NCI-H460 (cell line): ENCODE results near the gene CD48. TPM values are rescaled to one million over a fixed set of nuclear protein-coding genes. Genes with fewer than 3 reads are reported as not detected.
"Not testable (repeated sequence)": the region's sequence is repeated elsewhere in the genome, so short reads cannot be mapped to it uniquely, and the experiment has no call there.

Experiments
- DNase-seq: peaks from one replicate; pipeline ENCODE4 v3.0.0-alpha.2; 2016; ENCODE audit warnings: low read depth; ENCODE audit errors: extremely low read depth
- total RNA-seq: library from RNA; depleted of rRNA; stranded (reverse); fragments of >200 nt; shearing (Covaris generic); gene quantifications from 2 replicates; pipeline ENCODE4 v1.2.3, GENCODE V29; 2014

Gene CD48
- total RNA-seq, 1 experiment from 2014 or later = not detected

- no peak for DNase-seq
These were observed 53.3 kb downstream of the CD48 start for GRCh38 chr1:160658162-160658813.

DNA sequence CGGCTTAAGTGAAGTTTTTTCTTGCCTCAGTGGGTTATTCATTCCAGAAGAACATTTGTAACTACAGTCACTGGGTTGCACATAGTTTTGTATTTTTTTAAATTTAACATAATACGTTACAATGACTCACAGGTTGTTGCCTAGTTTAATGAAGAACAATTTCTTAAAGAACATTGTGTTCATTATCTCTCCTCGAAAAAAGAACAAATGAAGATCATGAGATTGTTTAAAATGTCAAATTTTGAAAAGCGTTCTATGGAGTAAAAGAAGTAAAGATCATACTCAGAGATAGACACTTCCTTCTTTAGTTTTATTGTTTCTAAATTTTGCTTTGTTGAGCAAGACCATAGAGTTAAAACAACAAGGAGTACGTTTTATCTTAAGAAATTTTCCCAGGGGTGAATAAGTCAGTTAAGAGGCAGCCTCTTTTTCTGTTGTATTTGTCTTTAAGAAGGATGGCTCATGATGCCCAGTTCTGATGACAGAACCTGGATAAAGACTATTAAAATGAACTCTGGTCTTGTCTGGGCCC is 54.3 kb downstream of the CD48 start:
- no peak for DNase-seq

GRCh38 chr1:160656737-160657136 is 54.9 kb downstream of the CD48 start:
- DNase-seq = no peak

GRCh38 chr1:160653620-160654016 is 58.0 kb downstream of the CD48 start:
- DNase-seq = no peak

DNA sequence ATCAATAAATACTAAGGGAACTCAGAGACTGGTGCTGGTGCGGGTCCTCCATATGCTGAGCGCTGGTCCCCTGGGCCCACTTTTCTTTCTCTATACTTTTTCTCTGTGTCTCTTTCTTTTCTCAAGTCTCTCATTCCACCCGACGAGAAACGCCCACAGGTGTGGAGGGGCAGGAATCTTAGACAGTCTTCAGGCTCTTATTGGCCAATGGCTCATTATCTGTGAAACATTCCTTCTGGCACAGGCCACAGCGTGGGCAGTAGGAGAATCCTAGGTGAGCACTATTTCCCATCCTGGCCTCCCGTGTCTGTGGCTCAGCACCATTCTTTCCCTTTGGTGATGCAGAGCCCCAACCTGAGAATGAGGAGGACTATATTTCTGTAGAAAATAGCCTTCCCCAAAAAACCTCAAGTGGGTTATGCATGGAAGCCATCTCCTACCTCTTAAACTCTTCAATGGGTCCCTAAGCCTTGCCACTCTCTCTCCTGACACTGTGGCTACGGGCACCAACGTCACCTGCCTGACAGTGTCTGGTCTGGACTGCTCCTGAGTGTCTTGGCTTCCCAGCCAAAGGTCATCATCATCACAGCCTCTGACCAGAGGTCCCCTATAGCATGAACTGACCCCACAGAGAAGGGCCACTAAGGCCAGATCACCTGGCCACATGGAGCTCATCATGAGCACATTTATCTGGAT is 58.5 kb downstream of the CD48 start:
- no peak for DNase-seq

DNA sequence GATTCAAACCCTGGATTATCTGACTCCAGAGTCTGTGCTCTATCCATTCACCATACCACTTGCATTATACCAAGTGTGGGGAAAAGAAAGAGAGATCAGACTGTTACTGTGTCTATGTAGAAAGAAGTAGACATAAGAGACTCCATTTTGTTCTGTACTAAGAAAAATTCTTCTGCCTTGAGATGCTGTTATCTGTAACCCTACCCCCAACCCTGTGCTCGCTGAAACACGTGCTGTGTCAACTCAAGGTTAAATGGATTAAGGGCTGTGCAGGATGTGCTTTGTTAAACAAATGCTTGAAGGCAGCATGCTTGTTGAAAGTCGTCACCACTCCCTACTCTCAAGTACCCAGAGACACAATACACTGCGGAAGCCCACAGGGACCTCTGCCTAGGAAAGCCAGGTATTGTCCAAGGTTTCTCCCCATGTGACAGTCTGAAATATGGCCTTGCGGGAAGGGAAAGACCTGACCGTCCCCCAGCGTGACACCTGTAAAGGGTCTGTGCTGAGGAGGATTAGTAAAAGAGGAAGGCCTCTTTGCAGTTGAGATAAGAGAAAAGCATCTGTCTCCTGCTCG is 59.5 kb downstream of the CD48 start:
- DNase-seq = not testable (repeated sequence)

GRCh38 chr1:160651433-160652064 is 60.1 kb downstream of the CD48 start:
- DNase-seq = no peak

DNA sequence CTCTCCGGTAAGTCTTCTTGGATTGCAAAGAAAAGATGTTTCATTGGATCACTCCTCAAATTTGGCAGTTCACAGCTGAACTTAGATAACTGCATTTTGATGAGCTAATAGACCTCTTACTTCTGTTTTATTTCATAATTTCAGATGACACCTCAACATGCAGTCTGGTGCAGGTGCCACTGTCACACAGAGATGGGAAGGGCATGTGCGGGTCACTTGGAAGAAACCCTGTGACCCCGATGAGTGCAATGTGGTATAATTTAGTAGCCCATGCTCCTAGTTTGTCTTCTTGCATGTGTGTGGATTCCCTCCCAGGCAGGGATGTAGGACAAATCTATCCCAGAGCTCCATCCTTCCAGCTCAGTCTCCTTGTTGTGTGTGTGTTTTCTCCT is 64.3 kb downstream of the CD48 start:
- no peak for DNase-seq

DNA sequence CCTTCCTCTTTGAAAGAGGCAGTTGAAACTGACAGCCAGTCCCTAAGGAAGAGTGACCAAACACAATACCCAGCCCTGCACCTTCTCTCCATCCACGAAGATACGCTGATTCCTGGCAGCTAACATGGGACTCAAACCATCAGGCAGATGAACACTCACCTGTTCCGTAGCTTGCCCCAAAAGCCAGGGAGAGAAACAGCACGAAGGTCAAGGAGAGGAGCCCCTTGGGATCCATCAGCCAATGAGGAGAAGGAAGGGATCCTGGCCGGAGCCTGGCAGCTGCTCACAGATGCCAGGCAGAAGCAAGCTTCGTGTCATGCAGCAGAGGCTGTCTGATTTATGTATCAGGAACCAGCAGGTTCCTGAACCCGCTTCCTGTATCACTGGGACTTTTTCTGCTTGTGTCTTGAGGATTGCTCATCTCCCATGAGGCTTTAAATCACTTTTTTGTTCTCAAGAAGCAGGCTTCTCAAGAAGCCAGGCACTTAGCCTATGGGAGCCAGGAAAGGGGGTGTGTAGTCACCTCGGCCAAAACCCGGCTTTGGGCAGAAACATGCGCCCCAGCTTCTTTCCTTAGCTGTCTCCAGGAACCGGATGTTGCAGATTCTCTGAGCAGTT is 64.8 kb downstream of the CD48 start, which contains the start of gene SLAMF1:
TSS of gene SLAMF1 (minus strand) at position 334 of the 618 bp plus-strand sequence. CDS start at position 235, 99 bp downstream.
- DNase-seq = no peak

GRCh38 chr1:160646180-160646579 is 65.4 kb downstream of the CD48 start:
- no peak for DNase-seq

- DNase-seq = no peak
These were observed 66.1 kb downstream of the CD48 start for GRCh38 chr1:160645386-160646130.

GRCh38 chr1:160644399-160644798 is 67.2 kb downstream of the CD48 start:
- no peak for DNase-seq

GRCh38 chr1:160643138-160643537 is 68.5 kb downstream of the CD48 start:
- DNase-seq = no peak

DNA sequence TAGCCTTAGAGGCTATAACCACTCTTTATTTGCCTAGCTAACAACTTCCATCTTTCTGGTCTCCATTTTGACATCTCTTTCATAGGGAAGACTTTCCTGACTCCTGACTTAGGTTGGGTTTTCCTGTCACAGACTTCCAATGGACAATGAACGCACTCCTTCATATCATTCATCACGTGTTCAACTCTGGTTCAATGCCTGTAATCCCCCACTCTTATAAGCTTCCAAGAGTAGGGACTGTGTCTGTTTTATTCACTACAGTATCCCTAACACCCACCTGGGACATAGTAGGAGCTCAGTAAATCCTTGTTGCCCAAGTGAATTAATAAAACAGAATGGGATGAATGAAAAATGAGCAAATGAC is 69.4 kb downstream of the CD48 start:
- DNase-seq = no peak

- no peak for DNase-seq
These were observed 70.0 kb downstream of the CD48 start for GRCh38 chr1:160641323-160642280.

- no peak for DNase-seq
These were observed 71.1 kb downstream of the CD48 start for GRCh38 chr1:160640359-160641123.

DNA sequence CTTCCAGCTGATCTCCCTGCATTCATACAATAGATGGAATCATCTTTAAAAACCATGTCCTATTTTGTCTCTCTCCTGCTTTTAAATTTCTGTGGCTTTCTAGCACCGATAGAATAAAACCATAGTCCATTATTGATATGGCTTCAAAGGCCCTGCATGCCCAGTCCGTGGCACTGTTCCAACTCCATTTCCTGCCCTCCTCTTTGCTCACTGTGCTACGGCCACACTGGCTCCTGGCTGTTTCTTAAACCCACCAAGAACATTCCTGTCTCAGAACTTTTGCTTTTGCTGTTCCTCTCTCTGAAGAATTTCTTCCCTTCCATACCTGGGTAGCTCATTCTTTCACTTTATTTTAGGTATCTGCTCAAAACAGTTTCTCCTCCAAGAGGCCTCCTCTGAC is 72.0 kb downstream of the CD48 start:
- DNase-seq = no peak

DNA sequence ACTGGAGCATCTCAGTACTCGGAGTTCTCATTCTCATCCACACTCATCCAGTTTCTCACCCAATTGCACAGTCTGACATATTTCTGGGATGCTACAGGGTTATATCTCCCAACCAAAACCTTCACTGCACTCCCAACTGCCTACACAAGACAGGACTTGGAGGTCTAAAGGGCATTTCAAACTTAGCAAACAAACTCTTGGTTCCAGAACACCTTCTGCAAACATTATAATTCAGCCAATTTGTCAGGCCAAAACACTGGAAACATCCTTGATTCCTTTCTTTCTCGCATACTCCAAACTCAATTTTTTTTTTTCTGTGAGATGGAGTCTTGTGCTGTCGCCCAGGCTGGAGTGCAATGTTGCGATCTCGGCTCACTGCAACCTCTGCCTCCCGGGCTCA is 72.7 kb downstream of the CD48 start:
- DNase-seq = no peak
